NCI-H2227 treated with DMSO at 0.1 percent for 48 hours (cell line): ENCODE measurements around the gene TSC22D1.

ENCODE experiments used
- DNase-seq: peaks from one replicate; lab custom pipeline; 2025; lab: John Stamatoyannopoulos, UW

TSC22D1 gene

GRCh38 chr13:44425041-44425814, 150.9 kb downstream of the TSC22D1 start:
- DNase-seq: no peak

GRCh38 chr13:44423824-44424223, 152.3 kb downstream of the TSC22D1 start:
- DNase-seq: no peak

GRCh38 chr13:44422755-44423643, 153.1 kb downstream of the TSC22D1 start:
- no peak for DNase-seq

GRCh38 chr13:44421853-44422525, 154.1 kb downstream of the TSC22D1 start:
- no peak for DNase-seq

- DNase-seq: no peak
These were observed 155.5 kb downstream of the TSC22D1 start for GRCh38 chr13:44420376-44421220.

GRCh38 chr13:44417876-44418275, 158.3 kb downstream of the TSC22D1 start:
- no peak for DNase-seq

GRCh38 chr13:44417446-44417845, 158.7 kb downstream of the TSC22D1 start:
- DNase-seq: no peak

GRCh38 chr13:44416744-44417143, 159.4 kb downstream of the TSC22D1 start:
- DNase-seq: no peak

GRCh38 chr13:44416301-44416700, 159.8 kb downstream of the TSC22D1 start:
- DNase-seq: no peak

GRCh38 chr13:44415815-44416214, 160.3 kb downstream of the TSC22D1 start:
- no peak for DNase-seq

- no peak for DNase-seq
These were observed 161.4 kb downstream of the TSC22D1 start for GRCh38 chr13:44414716-44415115.

GRCh38 chr13:44413095-44413494, 163.0 kb downstream of the TSC22D1 start:
- no peak for DNase-seq

GRCh38 chr13:44412346-44412935, 163.7 kb downstream of the TSC22D1 start:
- DNase-seq: no peak

GRCh38 chr13:44411841-44412240, 164.3 kb downstream of the TSC22D1 start:
- no peak for DNase-seq

GRCh38 chr13:44410328-44410859, 165.7 kb downstream of the TSC22D1 start:
- DNase-seq: no peak

GRCh38 chr13:44409595-44409994, 166.5 kb downstream of the TSC22D1 start:
- no peak for DNase-seq

GRCh38 chr13:44407891-44408290, 168.2 kb downstream of the TSC22D1 start:
- DNase-seq: no peak

- no peak for DNase-seq
These were observed 168.8 kb downstream of the TSC22D1 start for GRCh38 chr13:44407379-44407778.

- no peak for DNase-seq
These were observed 169.5 kb downstream of the TSC22D1 start for GRCh38 chr13:44406617-44407016.

GRCh38 chr13:44404261-44405132, 171.6 kb downstream of the TSC22D1 start:
- no peak for DNase-seq
